Endothelial cell of umbilical vein (primary cell): Measurements from ENCODE around the gene DENND2A. TPM values are rescaled to one million over a fixed set of nuclear protein-coding genes. Genes with fewer than 3 reads are reported as not detected.

Source experiments
- BruUV-seq: library from RNA; stranded (reverse); fragments of 400-500 nt; replicated peaks from 2 replicates; lab custom pipeline; 2021; lab: Mats Ljungman, UMichigan
- CTCF ChIA-PET: fragments of 300-600, 350-600 bp; sonication (Branson Sonifier 250); formaldehyde crosslinking; loops from one replicate; lab custom pipeline; 2021; ENCODE audit warnings: antibody characterized with exemption, inconsistent platforms; lab: Charles Lee
- POLR2A ChIA-PET: fragments of 300-600, 350-600 bp; sonication (Branson Sonifier 250); formaldehyde crosslinking; loops from one replicate; lab custom pipeline; 2021; ENCODE audit warnings: antibody characterized with exemption, inconsistent platforms; lab: Charles Lee
- DNase-seq: peaks from one replicate; pipeline ENCODE4 v3.0.0-alpha.2; 2011; ENCODE audit warnings: low read depth, low spot score
- FAIRE-seq: peaks from 2 replicates; lab custom pipeline; 2011; peaks lifted over from hg19 to GRCh38; lab: Jason Lieb, UNC
- H2AFZ ChIP-seq: 2 replicates; pipeline ENCODE4 v1.6.0; 2012; ENCODE audit warnings: low read depth, low read length, control low read depth, inconsistent platforms
- H3K27ac ChIP-seq: 2 replicates; pipeline ENCODE4 v1.5.1; 2011; ENCODE audit warnings: low read depth, mild to moderate bottlenecking, control low read depth, low read length, moderate library complexity; ENCODE audit not compliant: insufficient read depth
- H3K27me3 ChIP-seq, 2 experiments: 2 replicates each; pipeline versions ENCODE4 v1.6.0 to v1.6.1; 2011; ENCODE audit warnings: low read length in 2 of 2, mixed read lengths in 1 of 2; ENCODE audit not compliant: control insufficient read depth in 2 of 2, insufficient read depth in 2 of 2
- H3K36me3 ChIP-seq, 2 experiments: 2 replicates in 1 of 2; 3 replicates in 1 of 2; pipeline ENCODE4 v1.5.1; 2011; ENCODE audit warnings: low read length in 2 of 2, mild to moderate bottlenecking in 1 of 2, moderate library complexity in 1 of 2; ENCODE audit not compliant: control insufficient read depth in 2 of 2, insufficient read depth in 2 of 2; ENCODE audit errors: extremely low read depth in 1 of 2
- H3K4me1 ChIP-seq: 3 replicates; pipeline ENCODE4 v1.5.1; 2011; ENCODE audit warnings: mild to moderate bottlenecking, low read length; ENCODE audit not compliant: control insufficient read depth, insufficient read depth; ENCODE audit errors: extremely low read depth
- H3K4me2 ChIP-seq: 2 replicates; pipeline ENCODE4 v1.6.1; 2011; ENCODE audit warnings: low read length, control low read depth, mixed read lengths; ENCODE audit not compliant: insufficient read depth
- H3K4me3 ChIP-seq, 3 experiments: fragments of 200-600 bp in 1 of 3; sonication (generic), shearing (Covaris generic) in 1 of 3; replicated peaks in 1 of 3; 2 replicates each; pipeline ENCODE4 v1.5.1; 2011 to 2016; ENCODE audit warnings: control low read depth in 3 of 3, low read length in 3 of 3, mild to moderate bottlenecking in 2 of 3, inconsistent platforms in 1 of 3, low read depth in 1 of 3, moderate library complexity in 1 of 3; ENCODE audit not compliant: insufficient read depth in 1 of 3
- H3K79me2 ChIP-seq: 2 replicates; pipeline ENCODE4 v1.6.0; 2012; ENCODE audit warnings: low read length, inconsistent platforms; ENCODE audit not compliant: control insufficient read depth, insufficient read depth
- H3K9ac ChIP-seq: replicated peaks from 2 replicates; pipeline ENCODE3; 2011; ENCODE audit warnings: low read length, control low read depth; ENCODE audit not compliant: insufficient read depth; ENCODE audit errors: extremely low read depth
- H3K9me1 ChIP-seq: replicated peaks from 3 replicates; pipeline ENCODE4 v1.6.0; 2011; ENCODE audit warnings: mild to moderate bottlenecking, low read length; ENCODE audit not compliant: control insufficient read depth, insufficient read depth; ENCODE audit errors: extremely low read depth
- H3K9me3 ChIP-seq: replicated peaks from 2 replicates; pipeline ENCODE4 v1.5.1; 2012; ENCODE audit warnings: low read length, inconsistent platforms; ENCODE audit not compliant: control insufficient read depth, insufficient read depth
- H4K20me1 ChIP-seq: replicated peaks from 2 replicates; pipeline ENCODE3; 2011; ENCODE audit warnings: mild to moderate bottlenecking, low read length; ENCODE audit not compliant: control insufficient read depth, insufficient read depth; ENCODE audit errors: extremely low read depth
- EZH2 ChIP-seq: IDR thresholded peaks from 2 replicates; pipeline ENCODE4 v1.6.1; 2012; ENCODE audit warnings: borderline replicate concordance, low read depth, mild to moderate bottlenecking, moderate library complexity, low read length, inconsistent platforms; ENCODE audit not compliant: severe bottlenecking
- GATA2 ChIP-seq: IDR thresholded peaks from 2 replicates; pipeline ENCODE4 v1.7.0; 2011; ENCODE audit warnings: low read depth, mild to moderate bottlenecking, moderate library complexity, mixed read lengths, low read length; ENCODE audit not compliant: insufficient read length, insufficient read depth
- JUN ChIP-seq: IDR thresholded peaks from 2 replicates; pipeline ENCODE4 v1.6.1; 2011; ENCODE audit warnings: borderline replicate concordance, low read depth; ENCODE audit not compliant: insufficient read length, insufficient read depth
- MYC ChIP-seq: IDR thresholded peaks from one replicate; pipeline ENCODE4 v1.6.1; 2011; ENCODE audit warnings: mild to moderate bottlenecking, low read depth, low read length
- POLR2A ChIP-seq: IDR thresholded peaks from 2 replicates; pipeline ENCODE4 v1.6.1; 2012; ENCODE audit warnings: low read depth, mild to moderate bottlenecking, control low read depth, low read length
- POLR2AphosphoS5 ChIP-seq: IDR thresholded peaks from 2 replicates; pipeline ENCODE4 v1.6.1; 2012; ENCODE audit warnings: low read depth, mild to moderate bottlenecking, control low read depth, low read length, moderate library complexity; ENCODE audit not compliant: insufficient read depth
- dilution Hi-C: fragments of 300-500 bp; cut with MboI; formaldehyde crosslinking; loops from one replicate; pipeline ENCODE4 v1.15.0; 2019; ENCODE audit warnings: low sequenced_read_pairs; ENCODE audit not compliant: extremely low pct_ligation_motif_present
- intact Hi-C: fragments of 100-400 bp; cut with micrococcal nuclease; formaldehyde crosslinking; loops from one replicate; pipeline ENCODE4 v1.10.0; 2022
- polyA plus RNA-seq, 4 experiments: library from polyadenylated mRNA; depleted of rRNA in 3 of 4; stranded (reverse) in 3 of 4; unstranded in 1 of 4; fragments of >200 nt; gene quantifications; 2 replicates each; pipeline versions ENCODE4 v1.2.1 to v1.2.3, GENCODE V29; 2011 to 2012; ENCODE audit warnings: missing spikeins in 1 of 4
- total RNA-seq: library from RNA; stranded (reverse); gene quantifications from 2 replicates; pipeline ENCODE4 v1.2.3, GENCODE V29; 2021
- TF ChIP-seq, protein P1 (sequence below): IDR thresholded peaks from 2 replicates; pipeline ENCODE4 v1.6.1; 2011; ENCODE audit not compliant: insufficient read depth, insufficient read length
- TF ChIP-seq, protein P2 (sequence below), 2 donors: IDR thresholded peaks; 1 replicate in 1 of 2; 2 replicates in 1 of 2; pipeline ENCODE4 v1.5.1; 2011; ENCODE audit warnings: low read length in 2 of 2, mild to moderate bottlenecking in 2 of 2, moderate library complexity in 2 of 2, control low read depth in 1 of 2, inconsistent platforms in 1 of 2, low read depth in 1 of 2; ENCODE audit not compliant: insufficient read depth in 1 of 2; ENCODE audit errors: extremely low read depth in 1 of 2

DENND2A gene
- total and polyA plus RNA-seq, 2 donors (not counting 3 experiments of a cell fraction or from before 2014, with no cell fraction given), result 0.33 TPM; not detected in 1

DNA sequence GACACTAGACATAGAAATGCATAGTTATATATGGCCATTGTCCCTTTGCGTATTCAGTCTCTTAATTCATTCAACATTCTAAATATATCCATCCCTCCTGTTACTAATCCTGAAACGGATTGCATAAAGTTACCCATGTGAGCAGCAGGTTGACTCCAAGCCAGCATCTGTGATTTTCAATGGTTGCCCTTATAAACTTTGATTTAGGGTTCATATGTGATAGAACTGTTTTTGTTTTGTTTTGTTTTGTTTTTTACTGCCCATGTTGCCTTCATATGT is 13.4 kb upstream of the DENND2A start:
- no peaks in the 10 kb centered on the region for H3K36me3 ChIP-seq
- no TSS peak for BruUV-seq
- no peak overlapping the region for H3K4me2 ChIP-seq
- ChIA-PET CTCF (interaction anchor here (0.6 to 6.8 kb wide), 23 partner anchors 10 to 989 kb away, joined by 3 to 202 read pairs (median 4); partner anchors contain the start of gene ADCK2), POLR2A (no interaction called here)
- no peak overlapping the region for H3K4me3 ChIP-seq
- FAIRE-seq, result no peak
- H3K9ac ChIP-seq, result no peak overlapping the region
- H3K9me3 ChIP-seq, result no peaks in the 10 kb centered on the region
- no peak for DNase-seq
- intact Hi-C loops, result loop anchor here (5.0 to 10.0 kb wide), 2 partner anchors 309 to 358 kb away; partner anchors contain the start of gene MRPS33
- H4K20me1 ChIP-seq, result no peaks in the 10 kb centered on the region
- no peaks in the 10 kb centered on the region for H3K79me2 ChIP-seq
- H3K27me3 ChIP-seq, result no peaks in the 10 kb centered on the region
- no peak overlapping the region for H2AFZ ChIP-seq
- no peaks in the 10 kb centered on the region for H3K9me1 ChIP-seq
- H3K27ac ChIP-seq, result no peak overlapping the region
- peaks cover 8% of the 10 kb centered on the region for H3K4me1 ChIP-seq
- dilution Hi-C loops, result no loop called here
- TF ChIP-seq JUN (no peak), GATA2 (no peak), POLR2A (no peak), POLR2AphosphoS5 (no peak), EZH2 (no peak), MYC (no peak)
- TF ChIP-seq, protein P1, sequence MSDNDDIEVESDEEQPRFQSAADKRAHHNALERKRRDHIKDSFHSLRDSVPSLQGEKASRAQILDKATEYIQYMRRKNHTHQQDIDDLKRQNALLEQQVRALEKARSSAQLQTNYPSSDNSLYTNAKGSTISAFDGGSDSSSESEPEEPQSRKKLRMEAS, result no peak
- TF ChIP-seq, protein P2, sequence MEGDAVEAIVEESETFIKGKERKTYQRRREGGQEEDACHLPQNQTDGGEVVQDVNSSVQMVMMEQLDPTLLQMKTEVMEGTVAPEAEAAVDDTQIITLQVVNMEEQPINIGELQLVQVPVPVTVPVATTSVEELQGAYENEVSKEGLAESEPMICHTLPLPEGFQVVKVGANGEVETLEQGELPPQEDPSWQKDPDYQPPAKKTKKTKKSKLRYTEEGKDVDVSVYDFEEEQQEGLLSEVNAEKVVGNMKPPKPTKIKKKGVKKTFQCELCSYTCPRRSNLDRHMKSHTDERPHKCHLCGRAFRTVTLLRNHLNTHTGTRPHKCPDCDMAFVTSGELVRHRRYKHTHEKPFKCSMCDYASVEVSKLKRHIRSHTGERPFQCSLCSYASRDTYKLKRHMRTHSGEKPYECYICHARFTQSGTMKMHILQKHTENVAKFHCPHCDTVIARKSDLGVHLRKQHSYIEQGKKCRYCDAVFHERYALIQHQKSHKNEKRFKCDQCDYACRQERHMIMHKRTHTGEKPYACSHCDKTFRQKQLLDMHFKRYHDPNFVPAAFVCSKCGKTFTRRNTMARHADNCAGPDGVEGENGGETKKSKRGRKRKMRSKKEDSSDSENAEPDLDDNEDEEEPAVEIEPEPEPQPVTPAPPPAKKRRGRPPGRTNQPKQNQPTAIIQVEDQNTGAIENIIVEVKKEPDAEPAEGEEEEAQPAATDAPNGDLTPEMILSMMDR (IDR thresholded peaks at IDR 0.05; ENCODE audit: extremely low read depth in 1 of 2, insufficient read depth in 1 of 2, low read depth in 1 of 2, low read length in 2 of 2), result no peak
